Smooth muscle cell of bladder (primary cell): ENCODE measurements around the gene GPR82. TPM values are rescaled to one million over a fixed set of nuclear protein-coding genes. Genes with fewer than 3 reads are reported as not detected.

Experiments used
- total RNA-seq: library from RNA; depleted of rRNA; stranded (reverse); fragments of >200 nt; gene quantifications from 2 replicates; pipeline ENCODE4 v1.2.3, GENCODE V29; 2014

GPR82 gene, protein sequence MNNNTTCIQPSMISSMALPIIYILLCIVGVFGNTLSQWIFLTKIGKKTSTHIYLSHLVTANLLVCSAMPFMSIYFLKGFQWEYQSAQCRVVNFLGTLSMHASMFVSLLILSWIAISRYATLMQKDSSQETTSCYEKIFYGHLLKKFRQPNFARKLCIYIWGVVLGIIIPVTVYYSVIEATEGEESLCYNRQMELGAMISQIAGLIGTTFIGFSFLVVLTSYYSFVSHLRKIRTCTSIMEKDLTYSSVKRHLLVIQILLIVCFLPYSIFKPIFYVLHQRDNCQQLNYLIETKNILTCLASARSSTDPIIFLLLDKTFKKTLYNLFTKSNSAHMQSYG
- total RNA-seq, result not detected in 2 replicates

GRCh38 chrX:41723826-41724225 lies at the start of gene GPR82:
GPR82 (plus strand) TSS chrX:41724181; CDS start chrX:41727027, 2,846 bp downstream.

DNA sequence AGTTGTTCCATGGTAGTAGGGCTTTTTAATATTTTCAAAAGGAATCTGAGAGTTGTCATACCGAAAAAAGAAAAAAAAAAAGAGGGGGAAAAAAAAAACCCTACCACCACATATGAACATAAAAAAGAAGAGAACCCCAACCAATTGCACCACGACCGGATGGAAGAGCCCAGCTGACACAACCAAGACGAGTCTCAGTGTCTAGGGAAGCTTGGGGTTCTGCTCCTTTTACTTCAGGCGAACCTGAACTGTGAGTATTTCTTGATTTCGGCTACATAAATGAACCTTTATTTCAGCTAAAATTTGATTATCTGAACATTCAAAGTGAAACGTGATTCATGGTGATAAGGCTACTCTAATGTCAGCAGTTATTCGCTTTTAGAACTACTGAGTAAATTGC lies 35.1 kb upstream of the GPR82 start, which contains the start of gene GPR34:
TSS of gene GPR34 (plus strand) at position 139 of the 400 bp plus-strand sequence. CDS start 6,661 bp downstream, outside the sequence.

Other genes with a start within 250 kb of the GPR82 start
- not detected in 2 replicates for gene GPR34, start 35.2 kb upstream of the GPR82 start, total RNA-seq
- gene CASK, start 199.4 kb downstream of the GPR82 start, total RNA-seq, result 63.2 and 73.0 TPM in 2 replicates